Lung (tissue), 12 donors: Measurements from ENCODE around the gene RFXAP. TPM values are rescaled to one million over a fixed set of nuclear protein-coding genes. Genes with fewer than 3 reads are reported as not detected.

Experiments
- ATAC-seq: fragments of 200-7000 bp; cut with Tn5 transposase; one replicate; pipeline ENCODE4 v1.9.1; 2020; ENCODE audit warnings: moderate number of reproducible peaks; ENCODE audit not compliant: insufficient read depth, low FRiP score
- DNase-seq, 3 donors: peaks; one replicate each; pipeline ENCODE4 v3.0.0-alpha.2; 2013 to 2017
- H3K27ac ChIP-seq, 2 donors: one replicate each; pipeline ENCODE4 v1.5.1; 2013; ENCODE audit warnings: mild to moderate bottlenecking in 2 of 2, moderate library complexity in 2 of 2, control low read depth in 1 of 2, inconsistent platforms in 1 of 2, low read depth in 1 of 2, low read length in 1 of 2
- H3K27me3 ChIP-seq, 3 donors: one replicate each; pipeline ENCODE4 v1.5.1; 2013; ENCODE audit warnings: low read length in 2 of 3; ENCODE audit not compliant: control insufficient read depth in 3 of 3, insufficient read depth in 3 of 3
- H3K36me3 ChIP-seq, 4 donors: one replicate each; pipeline ENCODE4 v1.5.1; 2013; ENCODE audit warnings: low read length in 4 of 4, mild to moderate bottlenecking in 1 of 4, moderate library complexity in 1 of 4; ENCODE audit not compliant: control insufficient read depth in 4 of 4, insufficient read depth in 4 of 4
- H3K4me1 ChIP-seq, 5 donors: one replicate each; pipeline ENCODE4 v1.5.1; 2013; ENCODE audit warnings: low read length in 5 of 5, mild to moderate bottlenecking in 2 of 5, moderate library complexity in 1 of 5; ENCODE audit not compliant: control insufficient read depth in 5 of 5, insufficient read depth in 5 of 5
- H3K4me3 ChIP-seq: one replicate; pipeline ENCODE4 v1.5.1; 2013; ENCODE audit warnings: mild to moderate bottlenecking, control low read depth, moderate library complexity
- H3K9ac ChIP-seq, 2 donors: one replicate each; pipeline ENCODE4 v1.5.1; 2013; ENCODE audit warnings: low read length in 2 of 2, control low read depth in 1 of 2; ENCODE audit not compliant: insufficient read depth in 1 of 2
- H3K9me3 ChIP-seq, 4 donors: one replicate each; pipeline ENCODE4 v1.5.1; 2013; ENCODE audit warnings: low read length in 3 of 4, mild to moderate bottlenecking in 1 of 4, moderate library complexity in 1 of 4; ENCODE audit not compliant: control insufficient read depth in 4 of 4, insufficient read depth in 3 of 4
- CTCF ChIP-seq: IDR thresholded peaks from 2 replicates; pipeline ENCODE4 v1.5.1; 2012; ENCODE audit warnings: mild to moderate bottlenecking; ENCODE audit errors: control extremely low read depth, extremely low read depth
- WGBS, 2 donors: extraction: QIAGEN DNeasy Blood & Tissue Kit; methylation state at CpG; one replicate each; pipeline ENCODE4 v1.1.7; 2013; 5-methylcytosine and 5-hydroxymethylcytosine counted together
- polyA plus RNA-seq, 2 donors: library from polyadenylated mRNA; stranded (reverse); fragments of 200-250 nt; gene quantifications; one replicate each; pipeline ENCODE4 v1.2.1, GENCODE V29; 2013
- total RNA-seq, 2 donors: library from RNA; depleted of rRNA in 1 of 2; stranded (reverse); fragments of >200 nt in 1 of 2; gene quantifications; one replicate each; pipeline ENCODE4 v1.2.1, GENCODE V29; 2014 to 2021
- donor health status: control.
- donor health status: control.
- donor health status: Bipolar disorder and iron deficiency.
- donor health status: healthy.
- donor health status: DM: yes; HTN: yes; CAD: no.

Gene RFXAP
- total and polyA plus RNA-seq, 4 donors: 3.0 to 9.5 (median 4.9) TPM

- Histone ChIP-seq H3K36me3 (no peaks in the 10 kb centered on the region), H3K27ac (no peak overlapping the region), H3K9me3 (no peaks in the 10 kb centered on the region), H3K4me3 (no peak overlapping the region), H3K9ac (no peak overlapping the region), H3K4me1 (no peaks in the 10 kb centered on the region), H3K27me3 (no peaks in the 10 kb centered on the region)
- no peak for TF ChIP-seq CTCF
- no peak for ATAC-seq
- DNase-seq: no peak
- 91 to 98% methylated on average over 2 of the region's 2 CpGs for WGBS, 2 donors
Measured at GRCh38 chr13:36807616-36808015, 11.4 kb upstream of the RFXAP start.

GRCh38 chr13:36813225-36813624 lies 5.8 kb upstream of the RFXAP start:
- DNase-seq: no peak
- WGBS, 2 donors: 88 to 97% methylated on average over 1 of the region's 1 CpG
- H3K27ac ChIP-seq: no peak overlapping the region
- H3K9ac ChIP-seq: no peak overlapping the region
- no peaks in the 10 kb centered on the region for H3K36me3 ChIP-seq
- peaks cover 0 to 10% (median 6%) of the 10 kb centered on the region in 5 donors for H3K4me1 ChIP-seq
- no peak for ATAC-seq
- no peak for TF ChIP-seq CTCF
- peaks cover 0 to 2% (median 0%) of the 10 kb centered on the region in 4 donors for H3K9me3 ChIP-seq
- no peak overlapping the region for H3K4me3 ChIP-seq
- no peaks in the 10 kb centered on the region for H3K27me3 ChIP-seq

- Histone ChIP-seq H3K9me3 (peaks cover 0 to 2% (median 0%) of the 10 kb centered on the region in 4 donors), H3K27me3 (no peaks in the 10 kb centered on the region), H3K36me3 (no peaks in the 10 kb centered on the region), H3K27ac (no peak overlapping the region), H3K4me1 (peaks cover 0 to 15% (median 6%) of the 10 kb centered on the region in 5 donors), H3K4me3 (no peak overlapping the region), H3K9ac (no peak overlapping the region)
- 15 to 19% methylated on average over 9 of the region's 9 CpGs for WGBS, 2 donors
- no peak for ATAC-seq
- TF ChIP-seq CTCF: no peak
- peak; percentile 63 to 91 (median 77) for DNase-seq
Measured at GRCh38 chr13:36814465-36814864, 4.6 kb upstream of the RFXAP start.

GRCh38 chr13:36815062-36815461 lies 4.0 kb upstream of the RFXAP start:
- H3K27ac ChIP-seq: no peak overlapping the region
- H3K4me3 ChIP-seq: no peak overlapping the region
- ATAC-seq (no peak), DNase-seq (no peak)
- H3K9ac ChIP-seq: no peak overlapping the region
- H3K27me3 ChIP-seq: no peaks in the 10 kb centered on the region
- peaks cover 0 to 2% (median 0%) of the 10 kb centered on the region in 4 donors for H3K9me3 ChIP-seq
- H3K4me1 ChIP-seq: peaks cover 0 to 19% (median 6%) of the 10 kb centered on the region in 5 donors
- H3K36me3 ChIP-seq: no peaks in the 10 kb centered on the region
- 76 to 92% methylated on average over 2 of the region's 2 CpGs for WGBS, 2 donors
- TF ChIP-seq CTCF: no peak
